Suprapubic skin (tissue), 4 donors: Measurements from ENCODE around the gene NATD1.

Experiments
- CTCF ChIP-seq, 2 donors: fragments of 200-600 bp in 1 of 2; fragments of 450-650 bp in 1 of 2; sonication (generic) in 1 of 2; IDR thresholded peaks; one replicate each; pipeline ENCODE4 v1.5.1; 2016 to 2019; ENCODE audit warnings: antibody characterized with exemption in 2 of 2, mild to moderate bottlenecking in 1 of 2, moderate library complexity in 1 of 2
- EP300 ChIP-seq: sonication (generic); formaldehyde crosslinking; IDR thresholded peaks from one replicate; pipeline ENCODE4 v1.6.1; 2017; ENCODE audit warnings: antibody characterized with exemption
- POLR2A ChIP-seq, 2 donors: fragments of 450-650 bp; IDR thresholded peaks; one replicate each; pipeline ENCODE4 v1.6.1; 2017; ENCODE audit warnings: antibody characterized with exemption in 2 of 2, mild to moderate bottlenecking in 2 of 2, moderate library complexity in 2 of 2
- POLR2AphosphoS5 ChIP-seq, 3 donors: sonication (generic); formaldehyde crosslinking; IDR thresholded peaks; one replicate each; pipeline ENCODE4 v1.6.1; 2017; ENCODE audit warnings: antibody characterized with exemption in 3 of 3

- TF ChIP-seq CTCF (IDR thresholded peaks at IDR 0.05) (peak; percentile 94 to 99), POLR2A (IDR thresholded peaks at IDR 0.05) (no peak), EP300 (no peak), POLR2AphosphoS5 (IDR thresholded peaks at IDR 0.05) (no peak)
Measured at GRCh38 chr17:21280081-21280518, 26.9 kb upstream of the NATD1 start.
